Thoracic aorta (tissue), 2 donors: Measurements from ENCODE around the gene IGFBP5. TPM values are rescaled to one million over a fixed set of nuclear protein-coding genes. Genes with fewer than 3 reads are reported as not detected.

Source experiments
- ATAC-seq: fragments of 150-250 bp; one replicate; pipeline ENCODE4 v1.8.0; 2017; ENCODE audit warnings: low read depth; ENCODE audit not compliant: insufficient number of reproducible peaks, low FRiP score
- DNase-seq: peaks from one replicate; pipeline ENCODE4 v3.0.0-alpha.2; 2020; ENCODE audit warnings: low spot score
- H3K27ac ChIP-seq, 2 donors: fragments of 200-600 bp; sonication (generic); 1 replicate in 1 of 2; 2 replicates in 1 of 2; pipeline ENCODE4 v1.5.1; 2016; ENCODE audit warnings: mild to moderate bottlenecking in 2 of 2, moderate library complexity in 2 of 2
- H3K27me3 ChIP-seq: fragments of 200-600 bp; sonication (generic); replicated peaks from 2 replicates; pipeline ENCODE4 v1.6.0; 2016; ENCODE audit warnings: mild to moderate bottlenecking; ENCODE audit not compliant: insufficient read depth
- H3K36me3 ChIP-seq: fragments of 200-600 bp; sonication (generic); one replicate; pipeline ENCODE4 v1.5.1; 2016
- H3K4me1 ChIP-seq, 2 donors: fragments of 200-600 bp; sonication (generic); 1 replicate in 1 of 2; 2 replicates in 1 of 2; pipeline versions ENCODE4 v1.5.1 to v1.6.0; 2016; ENCODE audit warnings: low read depth in 2 of 2, mild to moderate bottlenecking in 1 of 2; ENCODE audit not compliant: control insufficient read depth in 1 of 2
- H3K4me3 ChIP-seq: fragments of 200-600 bp; sonication (generic); 2 replicates; pipeline ENCODE4 v1.5.1; 2016; ENCODE audit warnings: mild to moderate bottlenecking
- H3K9me3 ChIP-seq: fragments of 200-600 bp; sonication (generic); 2 replicates; pipeline ENCODE4 v1.5.1; 2016
- CTCF ChIP-seq: fragments of 200-600 bp; sonication (generic); IDR thresholded peaks from one replicate; pipeline ENCODE4 v1.5.1; 2019; ENCODE audit warnings: antibody characterized with exemption
- total RNA-seq, 2 donors: library from RNA; depleted of rRNA; stranded (reverse); fragments of >200 nt; gene quantifications; one replicate each; pipeline versions ENCODE4 v1.1.0 to v1.2.3, GENCODE V29; 2016

The IGFBP5 gene
- total RNA-seq, 2 donors from 2014 or later: 482 to 2,105 TPM

- Histone ChIP-seq H3K27me3 (no peaks in the 10 kb centered on the region), H3K4me3 (no peak overlapping the region), H3K36me3 (peaks cover 47% of the 10 kb centered on the region), H3K4me1 (peaks cover 0 to 16% of the 10 kb centered on the region in 2 donors), H3K27ac (no peak overlapping the region), H3K9me3 (no peaks in the 10 kb centered on the region)
- ATAC-seq (no peak), DNase-seq (no peak)
- TF ChIP-seq CTCF: no peak
These were observed 21.0 kb downstream of the IGFBP5 start for GRCh38 chr2:216674376-216674775.

- H3K27me3 ChIP-seq: no peaks in the 10 kb centered on the region
- H3K4me1 ChIP-seq: peaks cover 0 to 9% of the 10 kb centered on the region in 2 donors
- H3K9me3 ChIP-seq: no peaks in the 10 kb centered on the region
- H3K36me3 ChIP-seq: peaks cover 42% of the 10 kb centered on the region
- TF ChIP-seq CTCF: no peak
- no peak for DNase-seq
- no peak overlapping the region for H3K27ac ChIP-seq
- ATAC-seq: no peak
- no peak overlapping the region for H3K4me3 ChIP-seq
These were observed 21.7 kb downstream of the IGFBP5 start for GRCh38 chr2:216673609-216674008.

- no peak for ATAC-seq
These were observed 22.3 kb downstream of the IGFBP5 start for GRCh38 chr2:216673021-216673420.

GRCh38 chr2:216672466-216672865 is 22.9 kb downstream of the IGFBP5 start:
- TF ChIP-seq CTCF: no peak
- Histone ChIP-seq H3K36me3 (peaks cover 30% of the 10 kb centered on the region), H3K4me1 (peaks cover 0 to 9% of the 10 kb centered on the region in 2 donors), H3K9me3 (no peaks in the 10 kb centered on the region), H3K27me3 (no peaks in the 10 kb centered on the region), H3K4me3 (no peak overlapping the region), H3K27ac (no peak overlapping the region)
- no peak for DNase-seq
- no peak for ATAC-seq

More at GRCh38 chr2:216673021-216673420, 22.3 kb downstream of the IGFBP5 start:
- no peak for DNase-seq
- H3K4me3 ChIP-seq: no peak overlapping the region
- no peak for TF ChIP-seq CTCF
- no peaks in the 10 kb centered on the region for H3K9me3 ChIP-seq
- H3K4me1 ChIP-seq: peaks cover 0 to 9% of the 10 kb centered on the region in 2 donors
- peaks cover 36% of the 10 kb centered on the region for H3K36me3 ChIP-seq
- no peaks in the 10 kb centered on the region for H3K27me3 ChIP-seq
- peak overlapping the region in 1 of 2 donors; percentile 8 for H3K27ac ChIP-seq

- TF ChIP-seq CTCF: no peak
- Histone ChIP-seq H3K27ac (peak overlapping the region in 1 of 2 donors; percentile 44), H3K4me3 (no peak overlapping the region)
These were observed 23.5 kb downstream of the IGFBP5 start for GRCh38 chr2:216671791-216672343.

More at GRCh38 chr2:216671791-216672343, 23.5 kb downstream of the IGFBP5 start:
- DNase-seq (no peak), ATAC-seq (no peak)
- H3K4me1 ChIP-seq: peaks cover 0 to 9% of the 10 kb centered on the region in 2 donors
- H3K36me3 ChIP-seq: peaks cover 24% of the 10 kb centered on the region
- H3K9me3 ChIP-seq: no peaks in the 10 kb centered on the region
- no peaks in the 10 kb centered on the region for H3K27me3 ChIP-seq
